HepG2 (cell line): ENCODE measurements around the gene KIRREL3. TPM values are rescaled to one million over a fixed set of nuclear protein-coding genes. Genes with fewer than 3 reads are reported as not detected.

Experiments
- BHLHE40 ChIP-seq: IDR thresholded peaks from 2 replicates; pipeline ENCODE4 v1.6.1; 2011; ENCODE audit warnings: low read length, improper control_type of control experiment
- BORCS8-MEF2B ChIP-seq: sonication (generic); formaldehyde crosslinking; IDR thresholded peaks from 2 replicates; pipeline ENCODE4 v1.8.0; 2022; ENCODE audit warnings: mild to moderate bottlenecking, missing genetic modification reagents
- CBFB ChIP-seq: sonication (generic); formaldehyde crosslinking; IDR thresholded peaks from 2 replicates; pipeline ENCODE4 v1.4.0; 2020; ENCODE audit warnings: missing genetic modification reagents
- EHMT2 ChIP-seq: fragments of 200-600 bp; sonication (generic); IDR thresholded peaks from 2 replicates; pipeline ENCODE4 v1.7.0; 2017; ENCODE audit warnings: antibody characterized with exemption, low read depth, low read length, borderline replicate concordance
- HMGXB3 ChIP-seq: sonication (generic); formaldehyde crosslinking; IDR thresholded peaks from 2 replicates; pipeline ENCODE4 v1.4.0; 2020; ENCODE audit warnings: missing genetic modification reagents, borderline replicate concordance
- HOXA5 ChIP-seq: sonication (generic); formaldehyde crosslinking; IDR thresholded peaks from 2 replicates; pipeline ENCODE4 v1.4.0; 2020; ENCODE audit warnings: missing genetic modification reagents
- MIER2 ChIP-seq: IDR thresholded peaks from 2 replicates; pipeline ENCODE4 v1.6.1; 2016; ENCODE audit warnings: missing biosample characterization, missing genetic modification reagents
- REST ChIP-seq, 2 experiments: IDR thresholded peaks; 2 replicates each; pipeline ENCODE4 v1.6.1; 2011 to 2012; ENCODE audit warnings: low read length in 2 of 2, borderline replicate concordance in 1 of 2, low read depth in 1 of 2, mild to moderate bottlenecking in 1 of 2, moderate library complexity in 1 of 2
- RNF2 ChIP-seq: fragments of 450-650 bp; conservative IDR thresholded peaks from 2 replicates; pipeline ENCODE4 v1.6.1; 2016; ENCODE audit warnings: low read depth
- SAP130 ChIP-seq: IDR thresholded peaks from 2 replicates; pipeline ENCODE4 v1.6.1; 2016; ENCODE audit warnings: low read depth
- SATB2 ChIP-seq: sonication (generic); formaldehyde crosslinking; IDR thresholded peaks from 2 replicates; pipeline ENCODE4 v1.5.0; 2020; ENCODE audit warnings: missing genetic modification reagents
- SOX13 ChIP-seq, 3 experiments: fragments of 450-650 bp in 1 of 3; sonication (generic) in 1 of 3; formaldehyde crosslinking in 1 of 3; IDR thresholded peaks in 2 of 3; conservative IDR thresholded peaks in 1 of 3; 2 replicates each; pipeline versions ENCODE4 v1.5.0 to v1.6.1; 2016 to 2020; ENCODE audit warnings: antibody characterized with exemption in 1 of 3, mild to moderate bottlenecking in 1 of 3, missing compliant biosample characterization in 1 of 3, missing genetic modification reagents in 1 of 3, moderate library complexity in 1 of 3
- TFE3 ChIP-seq: IDR thresholded peaks from 2 replicates; pipeline ENCODE4 v1.6.1; 2016
- ZFYVE20 ChIP-seq: sonication (generic); formaldehyde crosslinking; IDR thresholded peaks from 2 replicates; pipeline ENCODE4 v1.8.0; 2023; ENCODE audit warnings: low read depth, mild to moderate bottlenecking, moderate library complexity, missing genetic modification reagents, borderline replicate concordance
- ZNF580 ChIP-seq: IDR thresholded peaks from 2 replicates; pipeline ENCODE4 v1.6.1; 2016; ENCODE audit warnings: low read depth, borderline replicate concordance
- ZNF781 ChIP-seq: sonication (generic); formaldehyde crosslinking; IDR thresholded peaks from 2 replicates; pipeline ENCODE4 v1.5.1; 2020; ENCODE audit warnings: borderline replicate concordance, mild to moderate bottlenecking, missing genetic modification reagents; ENCODE audit errors: not compliant biosample characterization
- ZNF841 ChIP-seq: sonication (generic); formaldehyde crosslinking; IDR thresholded peaks from 2 replicates; pipeline ENCODE4 v1.8.1; 2023; ENCODE audit warnings: missing genetic modification reagents, borderline replicate concordance
- ZSCAN9 ChIP-seq: IDR thresholded peaks from 2 replicates; pipeline ENCODE4 v1.6.1; 2016; ENCODE audit warnings: borderline replicate concordance
- polyA plus RNA-seq, 8 experiments: library from polyadenylated mRNA; depleted of rRNA in 3 of 8; stranded (reverse) in 7 of 8; unstranded in 1 of 8; fragments of >200 nt; fragmentation: Illumina TruSeq in 4 of 8; extraction: Trizol in 4 of 8; gene quantifications; 2 replicates each; pipeline versions ENCODE4 v1.2.1 to v1.2.3, GENCODE V29; 2011 to 2016; ENCODE audit warnings: low read depth in 4 of 8, missing spikeins in 1 of 8, mixed read lengths in 1 of 8; ENCODE audit not compliant: insufficient read depth in 1 of 8
- total RNA-seq, 5 experiments: library from RNA; depleted of rRNA; stranded (reverse); fragments of >200 nt; fragmentation: Illumina TruSeq; extraction: Trizol; gene quantifications; 2 replicates each; pipeline ENCODE4 v1.2.3, GENCODE V29; 2016; ENCODE audit warnings: low read depth in 1 of 5

Gene KIRREL3
- total and polyA plus RNA-seq, 2 of the 13 experiments (the other 11 are each of a cell fraction or from before 2014, with no cell fraction given): not detected

- TF ChIP-seq TFE3 (CRISPR knock-in tag) (peak; percentile 57; the same call in 1 of the 2 replicates), EHMT2 (peak; percentile 89; the same call in 1 of the 2 replicates), BHLHE40 (no peak), SATB2 (CRISPR knock-in tag) (peak; percentile 60; the same call in 1 of the 2 replicates), ZNF580 (CRISPR knock-in tag) (0 out of 2 replicates have a peak, but pooled peaks have one; percentile 37), RNF2 (no peak), REST (IDR thresholded peaks at IDR 0.05; ENCODE audit: borderline replicate concordance in 1 of 2, low read depth in 1 of 2, low read length in 2 of 2) (peak; percentile 86 to 97), MIER2 (CRISPR knock-in tag) (peak; percentile 97), CBFB (CRISPR knock-in tag) (no peak), HMGXB3 (CRISPR knock-in tag) (0 out of 2 replicates have a peak, but pooled peaks have one; percentile 46), SOX13 (IDR thresholded peaks at IDR 0.05) (no peak), SOX13 (CRISPR knock-in tag; conservative IDR thresholded peaks at IDR 0.05 in 1 of 2, IDR thresholded peaks at IDR 0.05 in 1 of 2) (0 out of 4 replicates have a peak, but pooled peaks of 1 of the 2 experiments have one; percentile 16), ZSCAN9 (CRISPR knock-in tag) (peak; percentile 83), BORCS8-MEF2B (CRISPR knock-in tag) (0 out of 2 replicates have a peak, but pooled peaks have one; percentile 57), SAP130 (CRISPR knock-in tag) (0 out of 2 replicates have a peak, but pooled peaks have one; percentile 21), ZNF781 (CRISPR knock-in tag) (peak; percentile 21), ZFYVE20 (CRISPR knock-in tag) (0 out of 2 replicates have a peak, but pooled peaks have one; percentile 57), ZNF841 (CRISPR knock-in tag) (peak; percentile 40; the same call in 1 of the 2 replicates), HOXA5 (CRISPR knock-in tag) (peak; percentile 41; the same call in 1 of the 2 replicates)
Measured at GRCh38 chr11:126561327-126561893, 439.2 kb downstream of the KIRREL3 start (continued).
